Transverse colon (tissue), 3 donors: ENCODE measurements around the gene OTOG.

ENCODE experiments used
- CTCF ChIP-seq, 5 experiments: fragments of 200-600 bp in 3 of 5; fragments of 450-650 bp in 2 of 5; sonication (generic) in 3 of 5; IDR thresholded peaks; 1 replicate in 2 of 5; 2 replicates in 3 of 5; pipeline ENCODE4 v1.5.1; 2016 to 2017; ENCODE audit warnings: antibody characterized with exemption in 5 of 5, inconsistent platforms in 3 of 5, mild to moderate bottlenecking in 2 of 5, moderate library complexity in 1 of 5
- POLR2A ChIP-seq: fragments of 450-650 bp; IDR thresholded peaks from one replicate; pipeline ENCODE4 v1.6.1; 2016; ENCODE audit warnings: antibody characterized with exemption, mild to moderate bottlenecking, moderate library complexity

GRCh38 chr11:17613983-17614382 lies 66.9 kb downstream of the OTOG start:
- TF ChIP-seq CTCF (IDR thresholded peaks at IDR 0.05): no peak
- TF ChIP-seq POLR2A: no peak
